ENCODE measurements around the gene HAUS2.

Gene HAUS2

GRCh38 chr15:42548249-42549031 lies at the start of gene HAUS2, which contains the start of gene LRRC57:
HAUS2 (plus strand) TSS chr15:42548838; CDS start chr15:42548873, 35 bp downstream.
LRRC57 (minus strand) TSS chr15:42548793; CDS start chr15:42548434, 359 bp downstream.
- Mint-ChIP-seq H3K36me3 (peaks cover 51% of the 10 kb centered on the region), H3K9me3 (no peaks in the 10 kb centered on the region)

GRCh38 chr15:42499858-42500609 lies 48.6 kb upstream of the HAUS2 start:
- Mint-ChIP-seq H3K9me3 (no peaks in the 10 kb centered on the region), H3K4me3 (no peak overlapping the region), H3K27ac (peak overlapping the region; percentile 43), H3K4me1 (peaks cover 40% of the 10 kb centered on the region), H3K36me3 (peaks cover 11% of the 10 kb centered on the region)
- ATAC-seq (no peak), DNase-seq (ENCODE audit: low spot score in 2 of 2) (no peak)

More at GRCh38 chr15:42548249-42549031, at the start of gene HAUS2, which contains the start of gene LRRC57:
- peaks cover 35% of the 10 kb centered on the region for H3K4me1 Mint-ChIP-seq
- H3K4me3 Mint-ChIP-seq: peak within 1 kb of the TSS; percentile 99
- peak within 1 kb of the TSS; percentile 99 for H3K27ac Mint-ChIP-seq
- DNase-seq (ENCODE audit: low spot score in 2 of 2) (peak; percentile 90 to 95), ATAC-seq (peak; percentile 96)

- Mint-ChIP-seq H3K36me3 (peaks cover 16% of the 10 kb centered on the region), H3K9me3 (no peaks in the 10 kb centered on the region), H3K4me3 (no peak overlapping the region), H3K27ac (no peak overlapping the region), H3K4me1 (peaks cover 25% of the 10 kb centered on the region)
- ATAC-seq: no peak
- DNase-seq (ENCODE audit: low spot score in 2 of 2): no peak
Measured at GRCh38 chr15:42502477-42502876, 46.2 kb upstream of the HAUS2 start.

GRCh38 chr15:42503825-42504224 lies 44.8 kb upstream of the HAUS2 start:
- Mint-ChIP-seq H3K4me3 (no peak overlapping the region), H3K9me3 (no peaks in the 10 kb centered on the region), H3K27ac (peak overlapping the region; percentile 2), H3K4me1 (peaks cover 18% of the 10 kb centered on the region), H3K36me3 (peaks cover 29% of the 10 kb centered on the region)
- ATAC-seq: no peak
- no peak for DNase-seq (ENCODE audit: low spot score in 2 of 2)

- Mint-ChIP-seq H3K4me3 (no peak overlapping the region), H3K27ac (peak overlapping the region; percentile 50), H3K36me3 (peaks cover 33% of the 10 kb centered on the region), H3K9me3 (no peaks in the 10 kb centered on the region), H3K4me1 (peaks cover 13% of the 10 kb centered on the region)
- DNase-seq (ENCODE audit: low spot score in 2 of 2) (no peak), ATAC-seq (no peak)
Measured at GRCh38 chr15:42504631-42505030, 44.0 kb upstream of the HAUS2 start.

GRCh38 chr15:42507514-42507913 lies 41.1 kb upstream of the HAUS2 start:
- H3K9me3 Mint-ChIP-seq: no peaks in the 10 kb centered on the region
- H3K27ac Mint-ChIP-seq: no peak overlapping the region
- peaks cover 13% of the 10 kb centered on the region for H3K4me1 Mint-ChIP-seq
- H3K4me3 Mint-ChIP-seq: no peak overlapping the region
- DNase-seq (ENCODE audit: low spot score in 2 of 2) (no peak), ATAC-seq (no peak)
- H3K36me3 Mint-ChIP-seq: peaks cover 51% of the 10 kb centered on the region

DNA sequence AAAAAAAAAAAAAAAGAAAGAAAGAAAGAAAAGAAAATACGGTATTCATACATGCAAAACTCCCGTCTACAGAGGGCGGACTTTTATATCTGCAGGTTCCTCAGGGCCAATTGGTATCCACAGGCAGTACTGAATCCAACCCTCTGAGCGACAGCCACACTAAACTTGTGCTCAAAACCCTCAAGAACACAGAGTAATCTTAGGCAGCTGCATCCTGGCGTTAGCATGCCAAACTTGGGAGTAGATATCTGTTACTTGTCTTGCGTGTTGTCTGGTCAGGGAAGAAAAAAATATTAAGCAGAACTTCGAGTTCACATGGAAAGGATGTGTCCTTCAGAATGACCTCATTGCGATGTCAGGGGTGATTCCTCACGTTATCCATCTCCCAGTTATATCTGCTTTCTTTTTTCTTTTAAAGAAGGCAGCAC lies 40.4 kb upstream of the HAUS2 start:
- H3K9me3 Mint-ChIP-seq: no peaks in the 10 kb centered on the region
- H3K4me1 Mint-ChIP-seq: peaks cover 13% of the 10 kb centered on the region
- ATAC-seq (no peak), DNase-seq (ENCODE audit: low spot score in 2 of 2) (no peak)
- peaks cover 58% of the 10 kb centered on the region for H3K36me3 Mint-ChIP-seq
- no peak overlapping the region for H3K4me3 Mint-ChIP-seq
- H3K27ac Mint-ChIP-seq: no peak overlapping the region

DNA sequence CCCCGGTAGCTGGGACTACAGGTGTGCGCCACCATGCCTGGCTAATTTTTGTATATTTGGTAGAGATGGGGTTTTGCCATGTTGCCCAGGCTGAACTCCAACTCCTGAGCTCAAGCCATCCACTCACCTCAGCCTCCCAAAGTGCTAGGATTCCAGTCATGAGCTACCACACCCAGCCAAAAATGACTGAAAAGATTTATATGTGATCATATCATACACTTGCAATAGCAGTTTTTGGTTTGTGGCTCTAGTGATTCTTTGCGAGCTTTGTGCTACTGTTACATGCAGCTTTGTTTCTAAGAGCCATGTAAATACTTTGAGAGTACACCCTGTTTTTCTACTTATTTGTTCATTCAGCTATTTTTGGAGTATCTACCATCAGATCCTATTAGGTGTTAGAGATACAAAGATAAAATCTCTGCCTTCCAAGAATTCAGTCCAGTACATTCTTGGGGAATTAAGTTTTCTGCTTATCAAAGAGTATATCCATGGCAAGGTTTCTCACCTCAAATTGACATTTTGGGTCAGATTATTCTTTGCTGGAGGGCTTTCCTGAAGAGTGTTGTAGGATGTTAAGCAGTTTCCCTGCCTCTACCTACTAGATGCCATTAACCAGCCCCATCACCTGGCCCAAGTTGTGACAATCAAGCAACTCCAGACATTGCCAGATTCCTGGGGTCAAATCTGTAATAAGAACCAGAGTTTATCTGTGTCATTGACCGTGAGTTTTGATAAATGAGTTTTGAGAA lies 38.2 kb upstream of the HAUS2 start:
- peaks cover 9% of the 10 kb centered on the region for H3K4me1 Mint-ChIP-seq
- ATAC-seq (no peak), DNase-seq (ENCODE audit: low spot score in 2 of 2) (no peak)
- H3K9me3 Mint-ChIP-seq: no peaks in the 10 kb centered on the region
- no peak overlapping the region for H3K27ac Mint-ChIP-seq
- H3K4me3 Mint-ChIP-seq: no peak overlapping the region
- peaks cover 75% of the 10 kb centered on the region for H3K36me3 Mint-ChIP-seq

DNA sequence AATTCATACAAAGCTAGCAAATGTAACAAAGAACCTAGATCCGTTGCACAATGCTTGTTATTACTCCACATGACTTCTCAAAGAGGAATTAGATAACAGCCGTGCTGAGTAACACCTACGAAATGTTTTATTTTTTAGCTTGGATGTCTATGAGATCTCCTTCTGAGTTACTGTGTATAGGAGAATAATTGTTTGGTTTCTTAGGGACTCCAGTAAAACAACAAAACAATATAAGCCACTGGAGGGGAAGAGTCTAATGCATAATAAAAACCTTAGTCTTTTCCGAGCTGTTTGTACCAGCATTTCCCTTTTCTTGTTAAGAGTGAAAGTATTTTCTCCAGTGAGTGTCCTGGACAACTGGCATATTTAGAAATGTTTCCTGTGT lies 37.6 kb upstream of the HAUS2 start:
- ATAC-seq (no peak), DNase-seq (ENCODE audit: low spot score in 2 of 2) (no peak)
- peaks cover 75% of the 10 kb centered on the region for H3K36me3 Mint-ChIP-seq
- H3K27ac Mint-ChIP-seq: no peak overlapping the region
- peaks cover 7% of the 10 kb centered on the region for H3K4me1 Mint-ChIP-seq
- H3K9me3 Mint-ChIP-seq: no peaks in the 10 kb centered on the region
- no peak overlapping the region for H3K4me3 Mint-ChIP-seq

DNA sequence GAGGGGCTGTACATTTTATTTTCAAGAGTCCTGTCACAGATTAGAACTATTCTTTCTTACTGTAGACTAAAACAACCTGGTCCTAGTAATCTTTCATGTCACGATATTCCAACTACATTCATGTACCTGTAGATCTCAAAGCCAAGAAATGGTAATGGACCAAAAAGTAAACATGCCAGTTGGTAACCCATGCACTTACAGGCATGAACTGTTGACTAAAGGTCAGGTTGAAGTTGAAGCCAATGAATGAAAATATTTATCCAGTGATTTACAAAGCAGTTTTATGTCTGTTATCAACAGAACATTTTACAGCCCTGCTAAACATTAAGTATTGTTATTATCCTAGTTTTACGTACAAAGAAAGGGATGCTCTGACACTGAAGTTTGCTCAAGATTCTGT lies 25.3 kb upstream of the HAUS2 start:
- ATAC-seq (no peak), DNase-seq (ENCODE audit: low spot score in 2 of 2) (no peak)
- Mint-ChIP-seq H3K36me3 (peaks cover 91% of the 10 kb centered on the region), H3K9me3 (no peaks in the 10 kb centered on the region), H3K4me3 (no peak overlapping the region), H3K4me1 (no peaks in the 10 kb centered on the region), H3K27ac (no peak overlapping the region)

DNA sequence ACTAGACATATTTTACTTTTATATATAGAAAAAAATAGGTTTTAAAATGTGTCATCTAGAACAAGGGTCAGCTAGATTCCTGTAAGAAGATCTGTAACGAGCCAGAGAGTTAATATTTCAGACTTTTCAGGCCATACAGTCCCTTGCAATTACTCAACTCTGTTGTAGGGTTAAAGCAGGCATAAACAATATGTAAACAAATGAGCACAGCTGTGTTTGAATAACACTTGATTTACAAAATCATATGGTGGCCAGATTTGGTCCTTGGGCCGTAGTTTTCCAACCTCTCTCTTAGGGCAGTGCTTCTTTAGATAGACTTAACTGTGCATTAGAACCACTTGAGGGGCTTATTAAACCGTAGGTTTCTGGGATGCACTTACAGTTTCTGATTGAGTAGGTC lies 19.7 kb upstream of the HAUS2 start:
- DNase-seq (ENCODE audit: low spot score in 2 of 2) (no peak), ATAC-seq (no peak)
- Mint-ChIP-seq H3K27ac (no peak overlapping the region), H3K9me3 (no peaks in the 10 kb centered on the region), H3K36me3 (peaks cover 82% of the 10 kb centered on the region), H3K4me3 (no peak overlapping the region), H3K4me1 (no peaks in the 10 kb centered on the region)

DNA sequence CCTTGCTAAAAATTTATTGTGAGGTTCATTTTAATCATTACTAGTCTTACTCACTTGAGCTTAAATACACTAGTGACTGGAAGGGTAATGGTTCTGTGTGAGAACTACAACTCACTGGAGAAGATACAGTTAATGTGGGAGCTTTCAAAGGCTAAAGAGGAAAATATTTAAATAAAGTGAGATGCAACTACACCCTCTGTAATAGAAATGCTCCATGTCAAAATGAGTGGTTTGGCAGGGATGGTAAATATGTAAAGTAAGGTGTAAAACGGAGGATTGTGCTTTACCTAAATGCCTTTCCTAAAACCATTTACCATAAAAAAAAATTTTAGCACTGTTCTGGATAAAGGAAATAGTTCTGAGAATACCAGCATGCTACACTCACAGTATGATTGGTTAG lies 15.4 kb upstream of the HAUS2 start:
- no peaks in the 10 kb centered on the region for H3K4me1 Mint-ChIP-seq
- ATAC-seq: no peak
- DNase-seq (ENCODE audit: low spot score in 2 of 2): no peak
- no peak overlapping the region for H3K4me3 Mint-ChIP-seq
- no peak overlapping the region for H3K27ac Mint-ChIP-seq
- no peaks in the 10 kb centered on the region for H3K9me3 Mint-ChIP-seq
- H3K36me3 Mint-ChIP-seq: peaks cover 60% of the 10 kb centered on the region

DNA sequence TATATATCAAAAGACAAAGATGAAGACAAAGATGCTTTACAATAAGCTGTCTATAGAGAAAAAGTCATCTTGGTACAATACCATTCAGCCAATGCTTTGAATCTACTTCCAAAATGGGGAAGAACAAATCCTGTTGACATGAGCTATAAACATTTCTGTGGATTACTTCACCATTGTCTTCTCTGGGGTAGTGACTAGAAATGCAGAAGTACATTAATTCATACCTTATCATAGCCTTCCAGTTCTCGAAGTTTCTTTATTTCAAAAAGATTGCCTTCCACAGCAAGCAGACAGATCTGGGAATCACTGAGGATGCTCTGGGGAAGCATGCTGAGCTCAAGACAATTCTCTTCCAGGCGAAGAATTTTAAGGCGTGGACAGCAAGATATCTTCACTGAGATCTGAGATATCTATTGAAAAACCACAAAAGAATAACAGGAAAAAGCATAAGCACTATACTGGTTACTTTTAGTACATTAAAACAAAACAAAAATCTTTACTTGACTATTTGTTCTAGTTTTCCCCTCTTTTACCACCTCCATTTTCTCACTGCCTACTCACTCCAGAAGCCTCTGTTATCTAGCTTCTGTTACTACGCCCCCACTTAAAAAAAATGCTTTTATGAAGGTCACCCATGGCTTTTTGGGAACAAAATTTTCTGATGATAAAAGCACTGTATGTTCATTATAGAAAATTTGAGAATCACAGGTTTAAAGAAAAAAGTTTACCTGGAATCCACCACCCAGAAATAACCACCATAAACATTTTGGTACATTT lies 3.6 kb upstream of the HAUS2 start:
- DNase-seq (ENCODE audit: low spot score in 2 of 2) (no peak), ATAC-seq (no peak)
- Mint-ChIP-seq H3K36me3 (peaks cover 70% of the 10 kb centered on the region), H3K4me1 (peaks cover 33% of the 10 kb centered on the region), H3K4me3 (no peak overlapping the region), H3K9me3 (no peaks in the 10 kb centered on the region), H3K27ac (peak overlapping the region; percentile 11)

DNA sequence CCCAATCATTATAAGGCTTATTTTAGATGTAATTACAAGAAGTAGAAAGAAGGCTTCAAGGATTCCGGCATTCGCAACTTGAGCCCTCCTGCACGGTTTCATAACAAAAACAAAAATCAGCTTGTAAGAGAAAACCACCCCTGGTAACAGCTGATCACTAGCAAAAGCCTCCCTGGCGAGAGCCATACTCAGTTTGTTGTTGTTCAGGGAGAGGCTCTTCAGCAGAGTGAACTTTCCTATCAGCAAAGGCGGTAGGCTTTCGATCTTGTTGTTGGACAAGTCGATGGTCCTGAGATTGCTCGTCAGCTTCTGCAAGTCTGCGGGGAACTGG lies 755 bp upstream of the HAUS2 start:
- DNase-seq (ENCODE audit: low spot score in 2 of 2) (no peak), ATAC-seq (no peak)
- peak overlapping the region; percentile 99 for H3K27ac Mint-ChIP-seq
- H3K9me3 Mint-ChIP-seq: no peaks in the 10 kb centered on the region
- H3K4me1 Mint-ChIP-seq: peaks cover 35% of the 10 kb centered on the region
- peaks cover 51% of the 10 kb centered on the region for H3K36me3 Mint-ChIP-seq
- H3K4me3 Mint-ChIP-seq: peak overlapping the region; percentile 99

- H3K4me1 Mint-ChIP-seq: peaks cover 35% of the 10 kb centered on the region
- H3K4me3 Mint-ChIP-seq: peak overlapping the region; percentile 99
- DNase-seq (ENCODE audit: low spot score in 2 of 2) (no peak), ATAC-seq (peak; percentile 50)
- H3K36me3 Mint-ChIP-seq: peaks cover 45% of the 10 kb centered on the region
- peak overlapping the region; percentile 99 for H3K27ac Mint-ChIP-seq
- H3K9me3 Mint-ChIP-seq: no peaks in the 10 kb centered on the region
Measured at GRCh38 chr15:42549032-42549491, 424 bp downstream of the HAUS2 start.
